Endometrium (tissue), 2 donors: Measurements from ENCODE around the gene FOXF1.

Experiments used
- FAIRE-seq: peaks from 2 replicates; lab custom pipeline; 2012; peaks lifted over from hg19 to GRCh38; lab: Jason Lieb, UNC
- donor health status: control.
- donor health status: control.

FOXF1 gene

DNA sequence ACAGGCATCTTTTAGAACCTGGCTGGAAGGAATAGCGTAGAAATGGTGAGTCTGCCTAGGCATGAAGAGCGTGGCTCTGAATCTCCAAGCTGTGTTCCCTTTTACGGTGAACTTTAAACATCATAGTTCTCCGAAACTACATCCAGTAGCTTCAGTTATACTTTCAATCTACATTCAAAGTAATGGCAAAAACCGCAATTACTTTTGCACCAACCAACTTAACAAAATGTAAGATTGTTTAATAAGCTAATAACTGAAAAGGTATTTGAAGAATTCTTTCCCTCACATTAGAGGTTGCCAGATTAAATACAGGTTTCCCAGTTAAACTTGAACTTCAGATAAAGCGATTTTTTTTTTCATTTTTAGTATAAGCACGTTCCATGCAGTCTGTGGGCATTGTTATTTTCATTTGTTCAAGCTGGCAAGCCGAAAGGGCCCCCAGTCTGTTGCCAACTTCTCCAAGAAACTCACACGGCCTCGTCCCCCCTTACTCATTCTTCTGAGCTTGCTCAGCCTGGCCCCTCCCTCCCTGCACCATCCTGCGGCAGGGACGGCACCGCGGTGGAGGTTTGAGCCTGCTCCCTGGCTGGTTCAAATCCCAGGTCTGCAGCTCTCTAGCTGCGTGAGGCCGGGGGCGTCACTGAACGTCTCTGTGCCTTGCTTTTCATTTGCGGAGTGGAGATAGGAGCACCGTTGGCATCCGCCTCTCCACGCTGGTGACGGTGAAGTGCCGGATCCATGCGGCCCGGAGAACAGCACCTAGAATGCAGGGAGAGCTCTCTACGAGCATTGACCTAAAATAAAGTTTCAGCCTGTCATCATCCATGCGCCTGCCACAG lies 48.2 kb downstream of the FOXF1 start:
- FAIRE-seq, result no peak

DNA sequence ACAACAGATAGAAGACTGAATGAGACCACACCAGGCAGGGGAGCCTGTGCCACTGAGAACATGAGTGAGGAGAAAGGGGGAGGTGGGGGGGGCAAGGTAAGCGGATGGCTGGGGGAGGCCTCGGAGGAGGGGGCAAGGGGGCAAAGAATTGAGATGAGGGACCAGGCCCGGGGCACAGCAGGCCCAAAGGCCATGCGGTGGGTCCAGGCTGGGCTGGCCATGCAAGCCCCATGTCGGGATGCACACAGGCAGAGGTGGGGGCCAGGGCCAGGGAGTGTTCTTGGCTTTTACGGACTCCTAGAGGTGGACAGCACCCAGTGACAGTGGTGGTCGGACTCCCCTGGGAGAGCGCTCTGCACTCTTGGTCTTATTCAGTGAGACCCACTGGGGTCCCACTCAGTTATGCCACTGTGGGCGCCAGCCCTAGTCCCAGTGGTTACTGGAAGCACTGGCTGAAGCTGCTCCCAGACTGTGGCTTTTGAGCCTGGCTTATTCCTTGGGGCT lies 49.5 kb downstream of the FOXF1 start:
- no peak for FAIRE-seq

DNA sequence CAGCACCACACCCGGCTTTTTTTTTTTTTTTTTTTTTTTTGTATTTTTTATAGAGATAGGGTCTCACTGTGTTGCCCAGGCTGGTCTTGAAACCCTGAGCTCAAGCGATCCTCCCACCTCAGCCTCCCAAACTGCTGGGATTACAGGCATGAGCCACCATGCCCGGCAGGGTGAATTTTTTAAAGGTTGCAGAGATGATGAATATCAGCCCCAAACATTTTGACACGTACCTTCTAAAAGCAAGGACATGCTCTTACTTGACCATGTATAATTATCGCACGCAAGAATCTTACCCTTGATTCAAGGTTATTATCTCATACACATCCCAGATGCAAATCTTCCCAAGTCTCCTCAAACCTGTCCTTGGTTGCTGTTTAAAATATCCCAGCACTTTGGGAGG lies 52.0 kb downstream of the FOXF1 start:
- FAIRE-seq, result no peak

DNA sequence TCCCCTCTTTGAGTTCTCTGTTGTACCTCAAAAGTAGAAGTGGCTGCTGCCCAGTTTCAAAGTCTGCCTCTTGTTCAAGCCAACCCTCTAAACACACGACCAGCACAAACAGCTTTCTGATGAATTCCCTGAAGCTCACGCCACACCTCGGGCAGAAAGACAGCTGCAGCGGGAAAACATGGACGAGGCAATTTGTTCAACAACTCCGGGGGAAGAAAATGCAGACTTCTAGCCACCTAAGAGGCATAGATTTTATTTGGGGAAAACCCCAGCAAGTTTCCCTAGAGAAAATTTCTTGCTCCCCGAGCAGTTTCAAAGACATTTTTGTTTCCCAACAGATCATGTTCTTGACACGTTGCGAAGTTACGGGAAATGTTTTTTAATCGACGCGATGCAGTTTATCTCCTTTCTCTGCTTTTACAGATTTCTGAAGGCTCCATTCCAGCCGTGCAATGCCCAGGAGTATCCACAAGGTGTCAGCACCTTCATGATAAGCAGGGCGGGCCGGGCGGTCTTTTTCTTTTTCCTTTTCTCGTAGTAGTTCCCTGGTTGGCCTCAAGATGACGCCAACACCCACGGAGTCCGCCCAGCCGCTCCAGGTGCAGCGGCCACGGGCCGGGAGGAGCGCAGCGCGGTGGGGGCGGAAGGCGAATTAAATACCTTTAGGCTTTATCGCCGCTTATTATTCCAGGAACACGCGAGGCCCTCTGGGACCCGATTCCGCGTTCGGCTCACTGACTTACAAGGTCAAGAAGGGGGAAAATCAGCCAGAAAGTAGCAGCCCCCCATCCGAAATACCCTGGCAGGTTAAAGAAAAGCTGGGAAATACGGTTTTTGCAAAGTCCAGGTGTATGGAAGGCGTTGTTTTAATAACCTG lies 53.4 kb downstream of the FOXF1 start:
- peak; percentile 21 for FAIRE-seq
